CD4-positive, alpha-beta T cell treated with Interleukin-12 subunit alpha and Interleukin-12 subunit beta, for 1 hour (primary cell): ENCODE measurements around the gene GABPB2.

ENCODE experiments used
- DNase-seq: peaks from one replicate; pipeline ENCODE4 v3.0.0-alpha.2; 2020

Gene GABPB2

DNA sequence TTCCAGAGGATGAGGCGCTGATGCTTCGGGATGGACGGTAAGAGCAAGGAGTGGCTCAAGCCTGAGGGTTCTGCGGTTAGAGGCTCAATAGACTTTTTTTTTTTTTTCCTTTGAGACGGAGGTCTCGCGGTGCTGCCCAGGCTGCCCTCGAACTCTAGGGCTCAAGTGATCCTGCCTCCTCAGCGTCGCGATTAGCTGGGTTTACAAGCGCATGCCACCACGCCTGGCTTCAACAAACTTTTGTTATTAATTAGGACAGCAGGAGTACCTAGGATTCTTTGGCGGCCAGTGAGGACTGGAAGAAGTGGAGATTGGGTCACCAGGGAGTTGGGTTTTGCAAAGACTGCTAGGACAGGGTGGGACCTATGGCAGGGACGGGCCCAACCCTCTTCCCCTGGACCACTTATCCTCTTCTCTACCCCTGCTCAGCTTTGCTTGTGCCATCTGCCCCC lies 96.0 kb downstream of the GABPB2 start:
- DNase-seq, result no peak

DNA sequence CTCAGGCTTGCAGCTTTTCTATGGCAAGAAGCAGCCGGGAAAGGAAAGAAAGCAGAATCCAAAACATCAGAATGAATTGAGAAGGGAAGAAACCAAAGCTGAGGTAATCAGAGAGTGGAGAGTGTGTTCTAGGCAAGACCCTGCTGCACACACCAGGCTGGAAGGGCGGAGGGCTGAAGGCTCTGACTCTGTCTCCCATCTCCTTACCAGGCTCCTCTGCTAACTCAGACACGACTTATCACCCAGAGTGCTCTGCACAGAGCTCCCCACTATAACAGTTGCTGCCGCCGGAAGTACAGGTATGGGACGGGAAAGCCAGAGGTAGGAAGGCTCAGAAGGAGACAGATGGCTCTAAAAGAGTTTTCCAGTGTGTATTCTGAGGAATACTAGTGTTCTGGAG lies 96.6 kb downstream of the GABPB2 start:
- no peak for DNase-seq

DNA sequence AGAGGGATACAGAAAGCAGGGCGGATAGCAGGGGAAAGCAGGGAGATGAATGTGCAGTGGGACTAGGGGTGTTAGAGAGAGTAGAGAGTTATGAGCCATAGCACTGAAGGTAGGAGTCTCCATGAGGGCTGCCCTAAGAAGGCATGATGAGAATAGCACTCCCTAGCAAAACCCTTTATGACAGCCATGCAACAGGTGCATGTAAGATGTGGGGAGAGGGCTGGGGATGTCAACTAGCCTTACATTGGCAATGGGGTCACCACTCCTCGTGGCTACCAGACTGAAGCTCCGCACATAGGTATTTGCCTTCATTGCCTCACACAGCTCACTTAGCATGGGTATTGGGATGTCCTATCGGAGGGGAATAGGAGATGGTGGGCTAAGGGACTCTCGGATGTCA lies 100.6 kb downstream of the GABPB2 start:
- no peak for DNase-seq
